ENCODE results near the gene WDR88. TPM values are rescaled to one million over a fixed set of nuclear protein-coding genes. Genes with fewer than 3 reads are reported as not detected.
A peak's percentile ranks its signal among the peaks of the same experiment; 100 is the strongest.

The WDR88 gene
- total and polyA plus RNA-seq, 2 of the 4 experiments (the other 2 are of a cell fraction): not detected

DNA sequence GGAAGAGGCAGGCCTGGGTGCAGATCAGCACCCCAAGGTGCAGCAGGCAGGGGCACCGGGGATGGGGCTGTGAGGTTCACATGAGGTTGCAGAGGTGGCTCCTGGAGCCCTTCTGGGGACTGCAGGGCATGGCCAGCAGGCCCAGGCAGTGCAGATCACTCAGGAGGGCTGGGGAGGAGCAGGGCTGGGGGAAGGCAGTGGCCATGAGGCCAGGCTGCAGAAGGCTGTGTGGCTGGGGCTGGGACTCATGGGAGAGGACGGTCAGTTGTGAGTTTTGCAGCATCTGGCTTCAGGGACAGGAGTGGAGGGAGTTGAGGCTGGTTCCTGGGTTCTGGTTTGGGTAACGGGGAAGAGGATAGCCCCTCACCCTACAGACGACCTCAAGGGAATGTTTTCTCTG is 7.3 kb downstream of the WDR88 start:
- DNase-seq: no peak
- H2AK5ac ChIP-seq (ENCODE audit: low read depth, low read length): no peak overlapping the region
- H3K56ac ChIP-seq (ENCODE audit: extremely low read depth, insufficient read depth, low read length): no peak overlapping the region
- H3K27me3 ChIP-seq (ENCODE audit: control insufficient read depth, insufficient read depth, low read length): peaks cover 2% of the 10 kb centered on the region; the same call in 1 of the 2 replicates
- POLR2A ChIA-PET (ENCODE audit: unreplicated experiment): no interaction called here
- no peaks in the 10 kb centered on the region for H3K79me1 ChIP-seq (ENCODE audit: low read depth in 1 of 2, low read length in 2 of 2)
- peak overlapping the region; percentile 17 for H2AFZ ChIP-seq (replicated peaks; ENCODE audit: low read length, poor library complexity)
- H3K14ac ChIP-seq (replicated peaks; ENCODE audit: low read depth, low read length): no peak overlapping the region
- H4K91ac ChIP-seq (ENCODE audit: insufficient read depth, low read depth, low read length): no peak overlapping the region
- H3K23ac ChIP-seq (ENCODE audit: low read depth, low read length): no peak overlapping the region
- H3K9me1 ChIP-seq (ENCODE audit: insufficient read depth, low read length): no peaks in the 10 kb centered on the region
- H3K27ac ChIP-seq (ENCODE audit: insufficient read depth, low read length): no peak overlapping the region
- H2AK9ac ChIP-seq (replicated peaks; ENCODE audit: low read depth, low read length, poor library complexity): no peak overlapping the region
- no peak overlapping the region for H4K5ac ChIP-seq (ENCODE audit: low read depth, low read length)
- in situ Hi-C loops (cut with MboI; ENCODE audit: low sequenced_read_pairs) (loop anchor here (10.0 kb wide), 1 partner anchor 46 kb away; no protein-coding TSS in a partner anchor), intact Hi-C loops (cut with micrococcal nuclease) (no loop called here), dilution Hi-C loops (cut with HindIII; ENCODE audit: low sequenced_read_pairs, unreplicated experiment) (no loop called here)
- H3K36me3 ChIP-seq (ENCODE audit: control insufficient read depth, insufficient read depth, low read length): no peaks in the 10 kb centered on the region
- no peak overlapping the region for H2BK120ac ChIP-seq (ENCODE audit: low read depth, low read length)
- BruUV-seq (replicated peaks): no TSS peak
- H4K20me1 ChIP-seq (ENCODE audit: insufficient read depth, low read length): no peaks in the 10 kb centered on the region
- WGBS, 2 experiments (ENCODE audit: extremely low coverage in 2 of 2, insufficient read length in 1 of 2): no CpG with 5 or more reads among the region's 4 CpGs
- no peaks in the 10 kb centered on the region for H3K4me1 ChIP-seq (ENCODE audit: control insufficient read depth, insufficient read depth, low read length)
- no peak overlapping the region for H3K9ac ChIP-seq (ENCODE audit: low read depth, low read length)
- H2BK5ac ChIP-seq (ENCODE audit: low read depth, low read length, poor library complexity, severe bottlenecking): no peak overlapping the region
- H4K8ac ChIP-seq (ENCODE audit: low read depth in 2 of 2, low read length in 2 of 2): no peak overlapping the region
- no peak overlapping the region for H3K4ac ChIP-seq (ENCODE audit: low read depth, low read length)
- no peak overlapping the region for H2BK15ac ChIP-seq (ENCODE audit: low read depth, low read length)
- no peaks in the 10 kb centered on the region for H3K9me3 ChIP-seq (ENCODE audit: control insufficient read depth, insufficient read depth, low read length)
- TF ChIP-seq, protein P1, sequence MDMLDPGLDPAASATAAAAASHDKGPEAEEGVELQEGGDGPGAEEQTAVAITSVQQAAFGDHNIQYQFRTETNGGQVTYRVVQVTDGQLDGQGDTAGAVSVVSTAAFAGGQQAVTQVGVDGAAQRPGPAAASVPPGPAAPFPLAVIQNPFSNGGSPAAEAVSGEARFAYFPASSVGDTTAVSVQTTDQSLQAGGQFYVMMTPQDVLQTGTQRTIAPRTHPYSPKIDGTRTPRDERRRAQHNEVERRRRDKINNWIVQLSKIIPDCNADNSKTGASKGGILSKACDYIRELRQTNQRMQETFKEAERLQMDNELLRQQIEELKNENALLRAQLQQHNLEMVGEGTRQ (IDR thresholded peaks at IDR 0.05; ENCODE audit: low read depth, low read length): no peak
- TF ChIP-seq RAD21 (IDR thresholded peaks at IDR 0.05; ENCODE audit: low read length): no peak
- TF ChIP-seq MXI1 (IDR thresholded peaks at IDR 0.05; ENCODE audit: borderline replicate concordance, low read depth, low read length): no peak
- TF ChIP-seq POLR2A (IDR thresholded peaks at IDR 0.05; ENCODE audit: low read depth, low read length): no peak
- no peak for TF ChIP-seq MAZ (IDR thresholded peaks at IDR 0.05; ENCODE audit: borderline replicate concordance, low read depth, low read length)
- TF ChIP-seq NFE2L2 (IDR thresholded peaks at IDR 0.05; ENCODE audit: low read depth, low read length): no peak
- no peak for TF ChIP-seq MAFK (IDR thresholded peaks at IDR 0.05; ENCODE audit: low read depth, low read length)
- no peak for TF ChIP-seq FOS (IDR thresholded peaks at IDR 0.05; ENCODE audit: low read depth, low read length)
- no peak for TF ChIP-seq RFX5 (IDR thresholded peaks at IDR 0.05; ENCODE audit: low read depth, low read length)
- no peak for TF ChIP-seq RCOR1 (IDR thresholded peaks at IDR 0.05; ENCODE audit: insufficient replicate concordance, low read length)
- no peak overlapping the region for H3K4me2 ChIP-seq (ENCODE audit: low read depth, low read length)
- CTCF ChIA-PET: interaction anchor here (1.8 kb wide), 1 partner anchor 45 kb away, joined by 6 read pairs; no protein-coding TSS in a partner anchor
- H3K4me3 ChIP-seq (ENCODE audit: insufficient read depth, low read depth, low read length): no peak overlapping the region
- H3K18ac ChIP-seq (ENCODE audit: low read depth, low read length): no peak overlapping the region
- ATAC-seq (ENCODE audit: low read depth): no peak
- no peak overlapping the region for H2BK20ac ChIP-seq (ENCODE audit: low read depth, low read length)

Data from IMR-90 (cell line).